Esophagus squamous epithelium (tissue), 5 donors: ENCODE data around the gene OTP. TPM values are rescaled to one million over a fixed set of nuclear protein-coding genes. Genes with fewer than 3 reads are reported as not detected.
"Not testable (repeated sequence)": the region's sequence is repeated elsewhere in the genome, so short reads cannot be mapped to it uniquely, and the experiment has no call there.

Experiments used
- DNase-seq: peaks from one replicate; lab custom pipeline; 2025; lab: John Stamatoyannopoulos, UW
- H3K27ac ChIP-seq, 4 donors: fragments of 200-600 bp; sonication (generic); one replicate each; pipeline ENCODE4 v1.5.1; 2016 to 2019; ENCODE audit warnings: mild to moderate bottlenecking in 1 of 4
- H3K27me3 ChIP-seq, 4 donors: fragments of 200-600 bp; sonication (generic); 1 replicate in 3 of 4; 2 replicates in 1 of 4; pipeline versions ENCODE4 v1.5.1 to v1.6.0; 2017 to 2021; ENCODE audit warnings: antibody characterized with exemption in 1 of 4
- H3K36me3 ChIP-seq, 3 donors: fragments of 200-600 bp; sonication (generic); one replicate each; pipeline ENCODE4 v1.5.1; 2016 to 2019
- H3K4me1 ChIP-seq, 3 donors: fragments of 200-600 bp; sonication (generic); one replicate each; pipeline ENCODE4 v1.5.1; 2017 to 2019
- H3K4me3 ChIP-seq, 4 donors: fragments of 200-600 bp; sonication (generic); 1 replicate in 3 of 4; 2 replicates in 1 of 4; pipeline ENCODE4 v1.5.1; 2016 to 2019; ENCODE audit warnings: mild to moderate bottlenecking in 2 of 4, moderate library complexity in 1 of 4
- H3K9me3 ChIP-seq, 3 donors: fragments of 200-600 bp; sonication (generic); one replicate each; pipeline ENCODE4 v1.5.1; 2016 to 2019
- CTCF ChIP-seq, 6 experiments: fragments of 450-650 bp in 4 of 6; fragments of 200-600 bp in 2 of 6; sonication (generic) in 2 of 6; IDR thresholded peaks; one replicate each; pipeline ENCODE4 v1.5.1; 2016 to 2019; ENCODE audit warnings: antibody characterized with exemption in 6 of 6, mild to moderate bottlenecking in 4 of 6, moderate library complexity in 4 of 6
- POLR2A ChIP-seq, 4 donors: fragments of 450-650 bp; IDR thresholded peaks; one replicate each; pipeline ENCODE4 v1.6.1; 2017; ENCODE audit warnings: antibody characterized with exemption in 4 of 4, mild to moderate bottlenecking in 4 of 4, moderate library complexity in 3 of 4
- WGBS, 2 donors: methylation state at CpG; one replicate each; pipeline ENCODE4 v1.1.5; 2018; 5-methylcytosine and 5-hydroxymethylcytosine counted together
- intact Hi-C: fragments of 100-400 bp; cut with DNase I; formaldehyde crosslinking; loops from one replicate; pipeline ENCODE4 v1.15.0; 2022
- total RNA-seq, 4 donors: library from RNA; depleted of rRNA; stranded (reverse); fragments of >200 nt; gene quantifications; one replicate each; pipeline ENCODE4 v1.1.0, GENCODE V29; 2016
- donor health status: DM: yes; HTN: yes; CAD: no.

Gene OTP
- total RNA-seq, 4 donors from 2014 or later, result not detected

GRCh38 chr5:77586101-77586500 lies 52.4 kb downstream of the OTP start:
- Histone ChIP-seq H3K9me3 (no peaks in the 10 kb centered on the region), H3K27ac (no peak overlapping the region), H3K36me3 (no peaks in the 10 kb centered on the region), H3K4me3 (no peak overlapping the region), H3K4me1 (no peaks in the 10 kb centered on the region), H3K27me3 (peaks cover 0 to 16% (median 0%) of the 10 kb centered on the region in 4 donors)
- no peak for TF ChIP-seq POLR2A (IDR thresholded peaks at IDR 0.05)
- TF ChIP-seq CTCF (IDR thresholded peaks at IDR 0.05), result no peak
- WGBS, 2 donors, result 67 to 100% methylated on average over 1 of the region's 1 CpG
- DNase-seq, result no peak
- intact Hi-C loops, result no loop called here

- intact Hi-C loops, H3K27me3 ChIP-seq, H3K9me3 ChIP-seq, H3K4me1 ChIP-seq, H3K4me3 ChIP-seq, H3K36me3 ChIP-seq, H3K27ac ChIP-seq, DNase-seq: not testable (repeated sequence)
- WGBS, 2 donors, result 78 to 86% methylated on average over 7 of the region's 7 CpGs
Measured at GRCh38 chr5:77582143-77582542, 56.4 kb downstream of the OTP start.

Other genes with a start within 250 kb of the OTP start
- 10 to 100 TPM; 17.4 to 58.6 (median 38.9) TPM for gene WDR41, start 146.4 kb downstream of the OTP start, total RNA-seq
- 100 to 1,000 TPM; 141 to 174 (median 150) TPM for gene TBCA, start 137.6 kb upstream of the OTP start, total RNA-seq